Activated CD8-positive, alpha-beta T cell treated with anti-CD3 and anti-CD28 coated beads, Interleukin-2, amount 10 ng/mL, durations not matched to agents 7 days and 5 days (primary cell): ENCODE measurements around the gene TBC1D19. TPM values are rescaled to one million over a fixed set of nuclear protein-coding genes. Genes with fewer than 3 reads are reported as not detected.
"Not testable (repeated sequence)": the region's sequence is repeated elsewhere in the genome, so short reads cannot be mapped to it uniquely, and the experiment has no call there.

Source experiments
- ATAC-seq: fragments of 150-1000 bp; cut with Tn5 transposase; one replicate; pipeline ENCODE4 v1.10.0; 2021; ENCODE audit warnings: moderate library complexity
- CTCF ChIA-PET: fragments of 350-600 bp; sonication (Branson Sonifier 250); formaldehyde crosslinking; loops from one replicate; lab custom pipeline; 2021; ENCODE audit warnings: antibody characterized with exemption; lab: Charles Lee
- POLR2A ChIA-PET: fragments of 350-600 bp; sonication (Branson Sonifier 250); formaldehyde crosslinking; loops from one replicate; lab custom pipeline; 2021; ENCODE audit warnings: antibody characterized with exemption; lab: Charles Lee
- DNase-seq: peaks from one replicate; pipeline ENCODE4 v3.0.0-alpha.2; 2020
- H3K27ac Mint-ChIP-seq: one replicate; pipeline ENCODE4 v1.8.0; 2021; ENCODE audit warnings: mild to moderate bottlenecking, mixed read lengths
- H3K27me3 Mint-ChIP-seq: one replicate; pipeline ENCODE4 v1.8.0; 2021; ENCODE audit warnings: low read depth, mixed read lengths
- H3K36me3 Mint-ChIP-seq: one replicate; pipeline ENCODE4 v1.8.0; 2021; ENCODE audit warnings: low read depth, mixed read lengths
- H3K4me1 Mint-ChIP-seq: one replicate; pipeline ENCODE4 v1.8.0; 2021; ENCODE audit warnings: low read depth, mixed read lengths
- H3K4me3 Mint-ChIP-seq: one replicate; pipeline ENCODE4 v1.8.0; 2021; ENCODE audit warnings: mild to moderate bottlenecking, mixed read lengths
- H3K9me3 Mint-ChIP-seq: one replicate; pipeline ENCODE4 v1.8.0; 2022; ENCODE audit warnings: mixed read lengths; ENCODE audit not compliant: insufficient read depth
- total RNA-seq, 2 experiments: library from RNA; stranded (reverse); gene quantifications; one replicate each; pipeline ENCODE4 v1.2.3, GENCODE V29; 2021

The TBC1D19 gene
- total RNA-seq, 2 experiments from 2014 or later: 4.7 to 5.7 TPM

DNA sequence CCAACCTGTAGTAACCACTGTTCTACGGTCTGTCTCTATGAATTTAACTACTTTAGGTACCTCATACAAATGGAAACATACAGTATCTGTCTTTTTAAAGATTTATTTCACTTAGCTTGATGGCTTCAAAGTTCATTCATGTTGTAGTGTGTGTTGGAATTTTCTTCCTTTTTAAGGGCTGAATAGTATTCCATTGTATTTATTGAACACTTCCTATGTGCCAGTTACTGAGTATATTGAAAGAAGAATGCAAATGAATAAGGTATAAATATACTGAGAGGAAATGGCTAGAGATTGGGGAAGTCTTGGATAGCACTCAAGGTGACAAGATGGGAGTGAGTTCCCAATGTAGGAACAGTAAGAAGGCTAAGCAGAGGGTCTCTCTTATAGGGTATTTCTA lies 17.3 kb downstream of the TBC1D19 start:
- ChIA-PET CTCF (interaction anchor here (0.9 kb wide), 1 partner anchor 16 kb away, joined by 3 read pairs; no protein-coding TSS in a partner anchor), POLR2A (no interaction called here)
- H3K4me3 Mint-ChIP-seq: no peak overlapping the region
- no peak overlapping the region for H3K27ac Mint-ChIP-seq
- DNase-seq (no peak), ATAC-seq (no peak)
- no peaks in the 10 kb centered on the region for H3K4me1 Mint-ChIP-seq
- H3K9me3 Mint-ChIP-seq: no peaks in the 10 kb centered on the region
- H3K36me3 Mint-ChIP-seq: no peaks in the 10 kb centered on the region
- no peaks in the 10 kb centered on the region for H3K27me3 Mint-ChIP-seq

DNA sequence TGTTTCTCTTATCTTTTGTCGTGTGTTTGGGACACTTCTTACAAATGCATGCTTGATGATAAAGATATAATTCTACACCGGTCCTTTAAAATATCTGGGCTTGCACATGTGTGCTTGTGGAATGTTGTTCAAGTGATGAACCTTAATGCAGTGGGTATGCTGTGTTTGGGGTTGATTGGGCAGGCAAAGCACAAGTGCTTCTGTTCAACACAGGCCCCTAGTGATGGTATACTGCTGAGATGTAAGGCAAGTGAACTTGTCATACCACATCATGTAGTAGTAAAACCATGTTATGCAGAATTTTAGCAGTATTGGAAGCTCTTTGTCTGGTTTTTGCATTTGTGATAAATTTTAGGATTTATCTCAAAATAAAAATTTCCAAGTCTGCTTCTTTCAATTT lies 23.9 kb downstream of the TBC1D19 start:
- peaks cover 10% of the 10 kb centered on the region for H3K4me1 Mint-ChIP-seq
- no peaks in the 10 kb centered on the region for H3K36me3 Mint-ChIP-seq
- H3K27ac Mint-ChIP-seq: no peak overlapping the region

DNA sequence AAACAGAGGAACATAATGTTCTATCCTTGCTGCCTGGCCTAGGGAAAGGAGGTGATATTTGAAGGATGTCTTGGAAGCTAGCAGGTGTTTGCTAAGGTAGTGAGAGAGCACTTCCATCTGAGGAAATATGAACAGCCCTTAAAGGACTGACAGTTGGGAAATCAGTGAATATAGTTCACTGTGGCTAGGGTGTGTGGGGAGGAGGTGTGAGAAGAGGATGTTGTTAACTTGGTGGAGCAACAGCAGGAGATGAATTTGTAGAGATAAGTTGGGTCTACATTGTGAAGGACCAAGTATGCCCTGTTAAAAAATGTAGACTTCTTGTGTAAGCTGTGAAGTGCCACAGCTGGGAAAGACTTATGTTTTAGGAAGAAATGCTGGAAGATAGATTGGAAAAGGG lies 25.5 kb downstream of the TBC1D19 start:
- POLR2A ChIA-PET: interaction anchor here (1.3 kb wide), 1 partner anchor 25 kb away, joined by 4 read pairs; the partner anchor contains the start of gene TBC1D19
- no peak for ATAC-seq
- no peak for DNase-seq
- CTCF ChIA-PET: interaction anchor here (1.6 kb wide), 1 partner anchor 8 kb away, joined by 3 read pairs; no protein-coding TSS in a partner anchor
- Mint-ChIP-seq H3K4me1 (peaks cover 10% of the 10 kb centered on the region), H3K27me3 (no peaks in the 10 kb centered on the region), H3K9me3 (no peaks in the 10 kb centered on the region), H3K4me3 (no peak overlapping the region), H3K27ac (no peak overlapping the region), H3K36me3 (no peaks in the 10 kb centered on the region)

More for the DNA sequence above, 23.9 kb downstream of the TBC1D19 start:
- Mint-ChIP-seq H3K27me3 (no peaks in the 10 kb centered on the region), H3K9me3 (no peaks in the 10 kb centered on the region), H3K4me3 (no peak overlapping the region)
- ATAC-seq (no peak), DNase-seq (no peak)
- CTCF ChIA-PET: interaction anchor here (1.6 kb wide), 1 partner anchor 9 kb away, joined by 3 read pairs; no protein-coding TSS in a partner anchor
- POLR2A ChIA-PET: interaction anchor here (0.5 kb wide), 1 partner anchor 147 kb away, joined by 3 read pairs; no protein-coding TSS in a partner anchor

DNA sequence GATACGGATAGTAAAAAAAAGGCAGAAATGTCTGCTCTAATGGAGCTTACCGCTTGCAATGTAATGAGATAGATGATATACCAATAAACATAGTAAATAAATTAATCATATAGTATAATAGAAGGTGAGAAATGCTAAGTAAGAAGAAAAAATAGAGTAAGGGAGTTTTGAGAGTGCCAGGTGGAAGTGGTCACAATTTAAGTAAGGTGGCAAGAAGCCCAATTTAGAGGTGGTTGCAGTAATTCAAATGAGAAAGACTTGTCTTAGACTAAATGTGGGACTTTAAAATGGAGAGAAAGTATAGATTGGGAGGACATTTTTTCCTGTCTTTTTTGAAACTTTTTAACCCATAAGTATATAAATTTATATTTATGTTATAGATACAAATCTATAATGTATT lies 26.0 kb downstream of the TBC1D19 start:
- no peaks in the 10 kb centered on the region for H3K36me3 Mint-ChIP-seq
- POLR2A ChIA-PET: interaction anchor here (1.3 kb wide), 1 partner anchor 26 kb away, joined by 4 read pairs; the partner anchor contains the start of gene TBC1D19
- H3K4me1 Mint-ChIP-seq: peaks cover 10% of the 10 kb centered on the region
- no peaks in the 10 kb centered on the region for H3K27me3 Mint-ChIP-seq
- H3K27ac Mint-ChIP-seq: no peak overlapping the region
- CTCF ChIA-PET: no interaction called here
- no peaks in the 10 kb centered on the region for H3K9me3 Mint-ChIP-seq
- ATAC-seq: no peak
- no peak overlapping the region for H3K4me3 Mint-ChIP-seq
- no peak for DNase-seq

DNA sequence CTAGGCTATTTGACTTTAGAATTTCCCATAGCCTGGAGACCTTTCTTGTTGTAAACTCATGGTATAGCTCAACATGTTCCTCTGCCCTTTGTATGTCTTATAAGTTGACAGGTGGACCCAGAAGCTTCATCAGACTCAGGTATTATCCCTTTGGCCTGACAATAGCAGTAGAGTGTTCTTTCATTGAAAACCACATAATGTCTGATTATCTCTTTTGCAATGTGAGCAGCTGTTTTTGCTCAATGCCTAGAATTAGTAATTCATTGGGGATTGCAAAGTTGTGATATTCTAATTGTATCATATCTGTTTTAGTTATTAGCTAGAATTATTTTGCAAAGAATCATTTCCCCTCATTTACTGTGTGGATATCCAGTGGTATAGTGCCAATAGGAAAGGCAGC lies 27.5 kb downstream of the TBC1D19 start:
- CTCF ChIA-PET: interaction anchor here (1.8 kb wide), 1 partner anchor 28 kb away, joined by 6 read pairs; the partner anchor contains the start of gene TBC1D19
- Mint-ChIP-seq H3K27ac (no peak overlapping the region), H3K4me3 (no peak overlapping the region), H3K27me3 (no peaks in the 10 kb centered on the region), H3K4me1 (peaks cover 10% of the 10 kb centered on the region), H3K36me3 (no peaks in the 10 kb centered on the region), H3K9me3 (no peaks in the 10 kb centered on the region)
- POLR2A ChIA-PET: interaction anchor here (1.4 kb wide), 1 partner anchor 28 kb away, joined by 5 read pairs; the partner anchor contains the start of gene TBC1D19
- DNase-seq (no peak), ATAC-seq (no peak)

DNA sequence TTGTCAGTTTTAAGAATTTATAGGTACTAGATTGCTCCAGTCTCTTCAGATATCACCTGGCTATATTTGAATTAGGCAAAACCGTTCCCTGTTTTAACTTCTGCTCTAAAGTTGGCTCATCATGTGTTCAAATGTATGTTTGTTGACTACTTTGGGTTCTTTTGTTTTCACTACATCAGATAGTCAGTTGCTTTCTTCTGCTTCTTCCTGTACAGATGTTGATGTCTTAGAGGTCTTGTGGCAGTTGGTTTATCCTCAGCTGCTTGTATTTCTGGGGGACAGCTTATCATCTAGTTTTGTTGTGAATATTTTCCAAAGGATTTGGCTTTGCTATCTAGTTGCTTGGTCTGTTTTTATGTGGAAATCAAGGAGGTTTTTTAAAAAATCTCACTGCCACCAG lies 28.0 kb downstream of the TBC1D19 start:
- Mint-ChIP-seq H3K27ac (no peak overlapping the region), H3K9me3 (no peaks in the 10 kb centered on the region), H3K4me1 (peaks cover 10% of the 10 kb centered on the region), H3K4me3 (no peak overlapping the region), H3K36me3 (no peaks in the 10 kb centered on the region), H3K27me3 (no peaks in the 10 kb centered on the region)
- POLR2A ChIA-PET: interaction anchor here (1.4 kb wide), 1 partner anchor 28 kb away, joined by 5 read pairs; the partner anchor contains the start of gene TBC1D19
- ATAC-seq: no peak
- DNase-seq: no peak
- CTCF ChIA-PET: interaction anchor here (1.8 kb wide), 1 partner anchor 28 kb away, joined by 6 read pairs; the partner anchor contains the start of gene TBC1D19

DNA sequence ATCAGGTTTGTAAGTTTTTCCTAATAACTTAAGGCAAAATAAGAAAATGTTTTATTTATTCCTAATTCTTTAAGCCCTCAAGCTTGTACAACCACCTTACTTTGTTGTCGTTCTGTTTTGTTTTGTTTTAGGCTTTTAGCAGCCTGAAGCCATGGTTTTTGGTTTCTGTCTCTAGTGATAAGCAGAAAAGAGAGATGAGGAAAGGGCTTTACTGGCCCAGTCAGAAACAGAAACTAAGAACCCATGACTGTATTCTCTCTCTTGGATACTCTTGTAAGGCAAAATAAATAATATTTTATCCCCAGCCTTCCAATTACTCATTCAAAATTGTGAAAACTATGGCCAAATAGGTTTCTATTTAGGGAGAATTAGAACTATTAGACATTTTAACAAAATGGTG lies 29.4 kb downstream of the TBC1D19 start:
- ChIA-PET POLR2A (no interaction called here), CTCF (no interaction called here)
- no peak overlapping the region for H3K27ac Mint-ChIP-seq

DNA sequence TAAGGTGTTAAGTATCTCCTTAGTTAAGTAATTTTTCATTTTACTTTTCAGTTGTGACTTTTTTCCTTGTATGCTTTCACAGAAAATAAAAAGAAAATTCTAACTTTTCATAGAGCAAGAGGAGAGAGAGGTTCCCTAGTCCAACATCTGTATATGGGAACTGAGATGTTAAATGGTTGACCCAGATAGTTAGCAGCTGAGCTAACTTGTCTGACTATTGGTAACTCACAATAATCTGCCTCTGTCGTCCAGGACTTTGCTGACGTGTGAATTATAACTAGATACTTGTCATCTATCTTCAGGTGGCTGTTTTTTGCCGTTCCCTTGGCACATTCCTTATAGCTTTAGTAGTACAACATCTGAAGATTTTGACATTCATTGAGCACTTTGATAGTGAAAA lies 29.9 kb downstream of the TBC1D19 start:
- H3K4me3 Mint-ChIP-seq: no peak overlapping the region
- H3K9me3 Mint-ChIP-seq: no peaks in the 10 kb centered on the region
- no peaks in the 10 kb centered on the region for H3K27me3 Mint-ChIP-seq
- no peak for ATAC-seq
- no peak overlapping the region for H3K27ac Mint-ChIP-seq
- no peak for DNase-seq
- CTCF ChIA-PET: no interaction called here
- POLR2A ChIA-PET: no interaction called here
- peaks cover 10% of the 10 kb centered on the region for H3K4me1 Mint-ChIP-seq
- H3K36me3 Mint-ChIP-seq: no peaks in the 10 kb centered on the region

More for the DNA sequence above, 29.4 kb downstream of the TBC1D19 start:
- no peaks in the 10 kb centered on the region for H3K9me3 Mint-ChIP-seq
- H3K27me3 Mint-ChIP-seq: no peaks in the 10 kb centered on the region
- no peak for DNase-seq
- peaks cover 10% of the 10 kb centered on the region for H3K4me1 Mint-ChIP-seq
- no peak for ATAC-seq
- H3K4me3 Mint-ChIP-seq: no peak overlapping the region
- H3K36me3 Mint-ChIP-seq: no peaks in the 10 kb centered on the region

DNA sequence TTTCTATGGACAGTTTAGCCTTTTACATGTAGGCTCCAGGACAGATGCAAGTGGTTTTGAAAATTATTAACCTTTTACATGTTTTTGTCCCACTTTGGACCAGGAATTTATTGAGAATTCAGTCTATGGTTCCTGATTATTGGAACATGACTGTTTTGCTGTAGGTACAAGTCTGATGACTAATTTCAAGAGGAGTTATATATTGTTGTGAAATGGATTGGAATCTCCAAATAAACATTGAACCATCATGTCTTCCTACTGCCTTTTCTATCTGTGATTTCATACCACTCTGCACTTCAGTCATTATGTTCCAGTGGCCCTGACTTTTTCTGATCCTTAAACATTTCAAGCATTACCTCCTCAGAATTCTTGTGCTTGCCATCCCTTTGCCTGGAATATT lies 35.9 kb downstream of the TBC1D19 start:
- no peak overlapping the region for H3K4me3 Mint-ChIP-seq
- H3K4me1 Mint-ChIP-seq: no peaks in the 10 kb centered on the region
- no peak overlapping the region for H3K27ac Mint-ChIP-seq
- POLR2A ChIA-PET: no interaction called here
- no peaks in the 10 kb centered on the region for H3K36me3 Mint-ChIP-seq
- no peaks in the 10 kb centered on the region for H3K9me3 Mint-ChIP-seq
- DNase-seq: no peak
- CTCF ChIA-PET: no interaction called here
- no peak for ATAC-seq
- H3K27me3 Mint-ChIP-seq: no peaks in the 10 kb centered on the region

DNA sequence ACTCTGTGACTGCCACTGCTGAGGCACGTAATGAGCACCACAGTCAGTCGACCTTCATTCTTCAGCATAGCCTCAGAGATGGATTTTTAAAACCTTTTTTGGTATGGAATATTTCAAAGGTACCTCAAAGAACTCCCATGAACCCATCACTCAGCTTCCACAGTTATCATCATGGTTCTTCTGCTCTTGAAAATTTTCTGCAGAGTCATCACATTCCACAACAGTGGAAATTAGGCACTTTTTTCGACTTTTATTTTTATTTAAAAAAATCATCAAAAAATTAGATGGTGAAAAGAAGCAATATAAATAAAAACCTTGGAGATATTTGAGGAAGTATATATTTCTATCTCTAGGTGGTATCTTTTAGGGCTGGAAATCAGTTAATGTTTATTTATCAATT lies 37.5 kb downstream of the TBC1D19 start:
- Mint-ChIP-seq H3K27me3 (no peaks in the 10 kb centered on the region), H3K9me3 (no peaks in the 10 kb centered on the region), H3K36me3 (no peaks in the 10 kb centered on the region), H3K27ac (no peak overlapping the region), H3K4me3 (no peak overlapping the region), H3K4me1 (no peaks in the 10 kb centered on the region)
- ATAC-seq: no peak
- no peak for DNase-seq
- CTCF ChIA-PET: no interaction called here
- POLR2A ChIA-PET: no interaction called here

DNA sequence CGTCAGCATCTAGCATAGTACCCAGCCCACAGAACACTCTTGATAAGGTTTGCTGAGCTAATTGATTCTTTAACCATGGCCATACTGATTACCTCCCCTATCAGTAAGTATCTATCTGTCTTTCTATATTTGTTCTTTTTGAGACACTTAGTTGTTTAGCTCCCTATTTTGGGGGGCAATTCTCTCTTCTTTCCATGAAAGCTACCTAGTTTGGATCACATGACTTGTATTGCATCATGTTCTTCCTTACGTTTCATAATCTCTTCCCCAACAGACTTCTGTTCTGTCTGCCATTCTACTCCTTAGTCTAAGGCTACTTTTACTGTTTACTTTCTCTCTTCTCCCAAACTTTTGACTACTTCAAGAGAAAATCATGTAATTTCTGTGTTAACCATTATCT lies 39.0 kb downstream of the TBC1D19 start:
- DNase-seq (no peak), ATAC-seq (no peak)
- no peaks in the 10 kb centered on the region for H3K36me3 Mint-ChIP-seq
- H3K4me3 Mint-ChIP-seq: no peak overlapping the region
- H3K27me3 Mint-ChIP-seq: no peaks in the 10 kb centered on the region
- no peaks in the 10 kb centered on the region for H3K4me1 Mint-ChIP-seq
- ChIA-PET CTCF (no interaction called here), POLR2A (no interaction called here)
- H3K9me3 Mint-ChIP-seq: no peaks in the 10 kb centered on the region
- no peak overlapping the region for H3K27ac Mint-ChIP-seq

DNA sequence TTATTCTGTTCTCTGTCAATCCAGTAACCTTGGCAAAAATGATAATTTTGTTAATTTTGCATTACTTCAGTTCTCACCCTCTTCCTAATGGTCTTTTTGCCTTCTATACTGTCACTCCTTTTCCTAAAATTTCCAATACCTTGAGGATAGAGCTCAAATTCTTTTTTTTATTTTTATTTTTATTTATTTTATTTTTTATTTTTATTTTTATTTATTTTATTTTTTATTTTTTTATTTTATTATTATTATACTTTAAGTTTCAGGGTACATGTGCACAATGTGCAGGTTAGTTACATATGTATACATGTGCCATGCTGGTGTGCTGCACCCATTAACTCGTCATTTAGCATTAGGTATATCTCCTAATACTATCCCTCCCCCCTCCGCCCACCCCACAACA lies 42.8 kb downstream of the TBC1D19 start:
- DNase-seq, ATAC-seq, POLR2A ChIA-PET, H3K4me3 Mint-ChIP-seq, CTCF ChIA-PET, H3K27ac Mint-ChIP-seq, H3K4me1 Mint-ChIP-seq, H3K9me3 Mint-ChIP-seq, H3K36me3 Mint-ChIP-seq, H3K27me3 Mint-ChIP-seq: not testable (repeated sequence)
